CD4-positive, alpha-beta T cell (primary cell): Measurements from ENCODE around the gene MBD3L2. TPM values are rescaled to one million over a fixed set of nuclear protein-coding genes. Genes with fewer than 3 reads are reported as not detected.
"Not testable (repeated sequence)": the region's sequence is repeated elsewhere in the genome, so short reads cannot be mapped to it uniquely, and the experiment has no call there.

Experiments used
- ATAC-seq: fragments of 200-7000 bp; cut with Tn5 transposase; one replicate; pipeline ENCODE4 v1.10.0; 2022; ENCODE audit warnings: mild to moderate bottlenecking; ENCODE audit not compliant: poor library complexity
- CTCF ChIA-PET: fragments of 350-600 bp; sonication (Branson Sonifier 250); formaldehyde crosslinking; loops from one replicate; lab custom pipeline; 2021; ENCODE audit warnings: antibody characterized with exemption, inconsistent platforms; lab: Charles Lee
- POLR2A ChIA-PET: fragments of 350-600 bp; sonication (Branson Sonifier 250); formaldehyde crosslinking; loops from one replicate; lab custom pipeline; 2021; ENCODE audit warnings: antibody characterized with exemption, inconsistent platforms; lab: Charles Lee
- DNase-seq, 14 experiments: peaks; one replicate each; pipeline ENCODE4 v3.0.0-alpha.2; 2013 to 2020; ENCODE audit warnings: mixed read lengths in 2 of 14
- H3K27ac ChIP-seq, 2 donors: one replicate each; pipeline versions ENCODE4 v1.5.1 to v1.7.0; 2013; ENCODE audit warnings: low read length in 2 of 2, low read depth in 1 of 2, mild to moderate bottlenecking in 1 of 2
- H3K27me3 ChIP-seq, 2 experiments: 1 replicate in 1 of 2; 2 replicates in 1 of 2; pipeline versions ENCODE4 v1.6.1 to v1.7.0; 2013; ENCODE audit warnings: low read length in 2 of 2, control low read depth in 1 of 2, mild to moderate bottlenecking in 1 of 2, moderate library complexity in 1 of 2; ENCODE audit not compliant: insufficient read depth in 2 of 2, control insufficient read depth in 1 of 2
- H3K36me3 ChIP-seq: one replicate; pipeline ENCODE4 v1.6.1; 2013; ENCODE audit warnings: low read length, control low read depth; ENCODE audit not compliant: insufficient read depth
- H3K4me1 ChIP-seq: one replicate; pipeline ENCODE4 v1.6.1; 2013; ENCODE audit warnings: low read length, control low read depth; ENCODE audit not compliant: insufficient read depth
- H3K4me3 ChIP-seq: one replicate; pipeline ENCODE4 v1.5.1; 2013; ENCODE audit warnings: mild to moderate bottlenecking, low read length, moderate library complexity
- H3K9me3 ChIP-seq, 2 experiments: 1 replicate in 1 of 2; 2 replicates in 1 of 2; pipeline versions ENCODE4 v1.6.1 to v1.7.0; 2013; ENCODE audit warnings: low read length in 2 of 2, mild to moderate bottlenecking in 2 of 2, control low read depth in 1 of 2, moderate library complexity in 1 of 2; ENCODE audit not compliant: control insufficient read depth in 1 of 2, insufficient read depth in 1 of 2
- H3K27ac Mint-ChIP-seq: one replicate; pipeline ENCODE4 v1.8.0; 2020; ENCODE audit warnings: mixed read lengths
- H3K27me3 Mint-ChIP-seq: one replicate; pipeline ENCODE4 v1.8.0; 2021; ENCODE audit warnings: mixed read lengths
- H3K36me3 Mint-ChIP-seq: one replicate; pipeline ENCODE4 v1.8.0; 2021; ENCODE audit warnings: low read depth, mixed read lengths
- H3K4me1 Mint-ChIP-seq: one replicate; pipeline ENCODE4 v1.8.0; 2021; ENCODE audit warnings: low read depth, mixed read lengths
- H3K4me3 Mint-ChIP-seq: one replicate; pipeline ENCODE4 v1.8.0; 2020; ENCODE audit warnings: mild to moderate bottlenecking, mixed read lengths
- H3K9me3 Mint-ChIP-seq: one replicate; pipeline ENCODE4 v1.8.0; 2020; ENCODE audit warnings: mixed read lengths
- intact Hi-C, 2 experiments: fragments of 100-400 bp; cut with DNase I in 1 of 2; cut with micrococcal nuclease in 1 of 2; formaldehyde crosslinking; loops; one replicate each; pipeline versions ENCODE4 v1.15.1 to v1.9.0; 2023 to 2025; cut with DNase I, micrococcal nuclease
- polyA plus RNA-seq, 2 donors: library from polyadenylated mRNA; unstranded; fragments of 120-200 nt; gene quantifications; one replicate each; pipeline ENCODE4 v1.2.1, GENCODE V29; 2013
- total RNA-seq, 174 experiments: library from RNA in 2 of 174; stranded (reverse) in 2 of 174; gene quantifications; one replicate each; pipeline ENCODE4 v1.2.3 and lab custom pipeline; 2021 to 2026
- TF ChIP-seq, protein P1 (sequence below): fragments of 200-600 bp; IDR thresholded peaks from one replicate; pipeline ENCODE4 v1.8.0; 2022; ENCODE audit warnings: antibody characterized with exemption, mild to moderate bottlenecking

MBD3L2 gene
- total RNA-seq (not detected), total RNA-seq (lab: John Stamatoyannopoulos, UW) (0 reads per million in 172 experiments)
- not detected for polyA plus RNA-seq (2013, experiment 1 of 2)
- polyA plus RNA-seq (2013, experiment 2 of 2) = not detected

GRCh38 chr19:7049021-7049420 lies at the start of gene MBD3L2:
Gene MBD3L2 (plus strand): TSS chr19:7049321. CDS start chr19:7049374, 53 bp downstream.
- ATAC-seq, H3K27ac ChIP-seq, intact Hi-C loops, H3K36me3 Mint-ChIP-seq, H3K9me3 ChIP-seq, H3K27ac Mint-ChIP-seq, H3K9me3 Mint-ChIP-seq, POLR2A ChIA-PET, H3K4me3 ChIP-seq, H3K27me3 Mint-ChIP-seq, CTCF ChIA-PET, H3K4me3 Mint-ChIP-seq, H3K36me3 ChIP-seq, DNase-seq, H3K27me3 ChIP-seq, H3K4me1 ChIP-seq, H3K4me1 Mint-ChIP-seq: not testable (repeated sequence)

DNA sequence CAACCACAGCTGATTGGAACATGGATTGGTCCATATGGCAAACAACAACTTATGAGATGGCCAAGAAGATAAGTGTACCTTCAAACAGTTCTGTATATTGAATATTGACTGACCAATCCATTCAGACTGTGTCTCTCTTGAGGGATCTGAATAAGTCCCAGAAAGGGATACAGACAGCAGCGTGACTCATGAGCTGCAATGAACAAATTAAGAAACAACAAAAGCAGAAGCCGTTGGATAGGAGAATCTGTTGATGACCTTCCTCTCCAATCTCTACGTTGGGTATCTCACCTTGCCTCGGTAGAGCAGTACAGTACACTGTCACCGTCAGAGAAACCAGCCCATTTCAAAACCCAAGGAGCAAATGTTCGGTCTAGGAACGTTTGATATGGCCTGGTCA lies 49.2 kb upstream of the MBD3L2 start:
- no peak overlapping the region for H3K4me3 ChIP-seq
- Mint-ChIP-seq H3K4me1 (peaks cover 41% of the 10 kb centered on the region), H3K4me3 (no peak overlapping the region), H3K36me3 (peaks cover 8% of the 10 kb centered on the region), H3K9me3 (peaks cover 8% of the 10 kb centered on the region), H3K27ac (no peak overlapping the region), H3K27me3 (no peaks in the 10 kb centered on the region)
- POLR2A ChIA-PET = interaction anchor here (0.7 kb wide), 1 partner anchor 69 kb away, joined by 3 read pairs; no protein-coding TSS in a partner anchor
- TF ChIP-seq, protein P1, sequence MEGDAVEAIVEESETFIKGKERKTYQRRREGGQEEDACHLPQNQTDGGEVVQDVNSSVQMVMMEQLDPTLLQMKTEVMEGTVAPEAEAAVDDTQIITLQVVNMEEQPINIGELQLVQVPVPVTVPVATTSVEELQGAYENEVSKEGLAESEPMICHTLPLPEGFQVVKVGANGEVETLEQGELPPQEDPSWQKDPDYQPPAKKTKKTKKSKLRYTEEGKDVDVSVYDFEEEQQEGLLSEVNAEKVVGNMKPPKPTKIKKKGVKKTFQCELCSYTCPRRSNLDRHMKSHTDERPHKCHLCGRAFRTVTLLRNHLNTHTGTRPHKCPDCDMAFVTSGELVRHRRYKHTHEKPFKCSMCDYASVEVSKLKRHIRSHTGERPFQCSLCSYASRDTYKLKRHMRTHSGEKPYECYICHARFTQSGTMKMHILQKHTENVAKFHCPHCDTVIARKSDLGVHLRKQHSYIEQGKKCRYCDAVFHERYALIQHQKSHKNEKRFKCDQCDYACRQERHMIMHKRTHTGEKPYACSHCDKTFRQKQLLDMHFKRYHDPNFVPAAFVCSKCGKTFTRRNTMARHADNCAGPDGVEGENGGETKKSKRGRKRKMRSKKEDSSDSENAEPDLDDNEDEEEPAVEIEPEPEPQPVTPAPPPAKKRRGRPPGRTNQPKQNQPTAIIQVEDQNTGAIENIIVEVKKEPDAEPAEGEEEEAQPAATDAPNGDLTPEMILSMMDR = no peak
- DNase-seq = peak in 1 of 14 experiments; percentile 21
- no peaks in the 10 kb centered on the region for H3K27me3 ChIP-seq
- intact Hi-C loops = no loop called here
- H3K9me3 ChIP-seq = peaks cover 0 to under 1% of the 10 kb centered on the region in 2 experiments
- H3K36me3 ChIP-seq = no peaks in the 10 kb centered on the region
- no peak overlapping the region for H3K27ac ChIP-seq
- CTCF ChIA-PET = no interaction called here
- no peaks in the 10 kb centered on the region for H3K4me1 ChIP-seq
- no peak for ATAC-seq

DNA sequence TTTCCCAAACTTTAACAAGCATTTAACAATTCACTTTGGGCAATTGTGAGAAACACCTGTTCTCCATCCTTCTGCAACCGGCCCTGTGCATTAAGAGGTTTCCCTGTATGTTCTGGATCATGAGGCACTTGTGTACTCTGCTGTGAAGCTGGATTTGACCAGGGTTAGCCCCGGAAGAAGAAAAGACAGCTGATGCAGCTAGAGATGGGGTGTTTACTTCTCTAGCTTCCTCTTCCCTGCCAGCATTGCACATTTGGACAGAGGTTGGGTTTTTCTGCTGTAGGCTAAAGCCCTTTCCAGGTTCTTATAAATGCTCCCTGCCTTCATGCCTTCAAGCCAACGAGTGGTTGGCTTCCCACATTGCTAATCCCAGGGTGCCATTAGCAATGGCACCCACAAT lies 48.8 kb upstream of the MBD3L2 start:
- H3K27ac Mint-ChIP-seq = no peak overlapping the region
- H3K27me3 ChIP-seq = no peaks in the 10 kb centered on the region
- intact Hi-C loops = no loop called here
- H3K4me3 Mint-ChIP-seq = no peak overlapping the region
- H3K27me3 Mint-ChIP-seq = no peaks in the 10 kb centered on the region
- no peaks in the 10 kb centered on the region for H3K36me3 ChIP-seq
- peaks cover 4% of the 10 kb centered on the region for H3K36me3 Mint-ChIP-seq
- ChIA-PET POLR2A (no interaction called here), CTCF (no interaction called here)
- H3K9me3 ChIP-seq = peaks cover 0 to 5% of the 10 kb centered on the region in 2 experiments
- TF ChIP-seq, protein P1 = no peak
- ATAC-seq (no peak), DNase-seq (no peak)
- H3K4me3 ChIP-seq = no peak overlapping the region
- peaks cover 37% of the 10 kb centered on the region for H3K4me1 Mint-ChIP-seq
- peaks cover 5% of the 10 kb centered on the region for H3K9me3 Mint-ChIP-seq
- no peaks in the 10 kb centered on the region for H3K4me1 ChIP-seq
- H3K27ac ChIP-seq = no peak overlapping the region

DNA sequence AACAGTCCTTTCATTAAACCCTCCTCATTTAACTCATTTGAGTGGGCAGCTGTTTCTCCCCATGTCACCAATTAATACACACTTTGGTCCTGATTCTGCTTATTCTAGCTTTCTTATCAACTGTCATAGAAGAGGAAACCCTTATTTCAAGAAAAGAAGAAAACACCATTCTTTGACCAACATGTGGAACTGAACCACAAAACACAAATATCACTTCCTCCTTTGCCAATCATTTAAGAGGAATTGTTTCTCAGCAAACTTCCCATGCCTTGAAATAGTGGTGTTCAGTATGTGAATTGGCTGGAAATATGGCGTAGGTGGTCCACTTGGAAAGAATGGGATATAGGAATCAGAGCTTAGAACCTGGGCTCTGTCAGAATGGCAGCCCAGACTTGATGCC lies 48.3 kb upstream of the MBD3L2 start:
- Mint-ChIP-seq H3K27ac (no peak overlapping the region), H3K27me3 (no peaks in the 10 kb centered on the region), H3K9me3 (peaks cover 5% of the 10 kb centered on the region), H3K4me1 (peaks cover 37% of the 10 kb centered on the region), H3K4me3 (no peak overlapping the region), H3K36me3 (no peaks in the 10 kb centered on the region)
- H3K27ac ChIP-seq = no peak overlapping the region
- ChIA-PET POLR2A (no interaction called here), CTCF (no interaction called here)
- TF ChIP-seq, protein P1 = no peak
- ATAC-seq (no peak), DNase-seq (no peak)
- peaks cover 0 to 5% of the 10 kb centered on the region in 2 experiments for H3K9me3 ChIP-seq
- intact Hi-C loops = no loop called here
- H3K27me3 ChIP-seq = no peaks in the 10 kb centered on the region
- H3K4me1 ChIP-seq = no peaks in the 10 kb centered on the region
- no peaks in the 10 kb centered on the region for H3K36me3 ChIP-seq
- no peak overlapping the region for H3K4me3 ChIP-seq
